GM19023 (cell line): ENCODE measurements around the gene DRD2.

Experiments
- ATAC-seq: cut with Tn5 transposase; IDR thresholded peaks from one replicate; pipeline ENCODE4 v1.9.1; 2021; ENCODE audit warnings: mild to moderate bottlenecking, moderate library complexity; ENCODE audit not compliant: unreplicated experiment

The DRD2 gene

DNA sequence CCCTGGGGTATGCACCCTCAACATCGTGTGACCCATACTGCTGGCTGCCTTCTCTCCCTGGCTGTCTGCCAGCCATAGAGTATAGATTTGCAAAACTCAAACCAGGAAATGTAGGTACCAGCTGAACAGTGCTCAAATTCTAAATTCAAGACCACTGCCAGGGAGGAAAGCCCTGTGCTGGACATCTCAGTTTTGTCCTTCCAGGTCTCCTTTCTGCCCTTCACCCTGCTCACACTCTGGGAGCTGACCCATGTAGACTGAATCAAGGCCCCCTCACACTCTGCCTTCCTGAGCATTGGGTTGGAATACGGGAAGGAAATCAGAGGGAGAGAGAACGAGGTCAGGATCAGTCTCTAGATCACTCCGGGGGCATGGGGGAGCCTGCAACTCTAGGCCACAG is 12.4 kb upstream of the DRD2 start:
- no peak for ATAC-seq

DNA sequence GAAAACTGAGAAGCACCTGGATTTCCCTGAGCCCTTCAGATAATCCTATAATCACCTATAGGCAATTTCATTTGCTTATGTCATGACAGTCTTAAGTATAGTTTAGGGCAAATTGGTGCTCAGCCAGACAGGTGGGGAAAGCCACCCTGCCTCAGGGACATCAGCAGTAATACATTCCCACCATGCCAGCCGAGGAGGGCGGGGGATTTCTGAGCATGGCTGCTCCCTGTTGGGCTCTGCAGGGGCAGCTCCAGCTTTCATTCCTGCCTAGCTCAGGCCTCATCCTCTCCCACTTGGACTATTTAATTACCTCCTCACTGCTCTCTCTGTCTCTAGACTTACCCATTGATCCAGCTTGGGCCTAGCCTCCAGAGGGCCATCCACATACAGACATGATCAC is 9.0 kb upstream of the DRD2 start:
- ATAC-seq = no peak

DNA sequence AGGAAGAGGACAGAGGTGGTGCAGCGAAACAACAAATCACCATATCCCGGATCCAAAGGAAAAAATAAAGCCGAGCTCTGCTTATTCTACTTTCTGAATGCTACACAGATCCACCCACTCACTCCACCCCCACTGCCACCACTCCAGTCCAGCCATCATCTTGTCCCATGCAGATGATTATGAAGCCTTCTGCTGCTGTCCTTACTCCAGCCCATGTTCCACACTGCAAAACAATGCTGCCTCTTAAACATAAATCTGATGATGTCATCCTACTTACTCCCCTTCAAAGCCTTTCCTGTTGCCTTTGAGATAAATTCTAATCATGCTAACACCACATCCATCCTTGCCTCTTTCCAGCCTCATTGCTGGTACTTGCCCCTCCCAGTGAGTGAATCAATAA is 6.5 kb upstream of the DRD2 start:
- no peak for ATAC-seq

DNA sequence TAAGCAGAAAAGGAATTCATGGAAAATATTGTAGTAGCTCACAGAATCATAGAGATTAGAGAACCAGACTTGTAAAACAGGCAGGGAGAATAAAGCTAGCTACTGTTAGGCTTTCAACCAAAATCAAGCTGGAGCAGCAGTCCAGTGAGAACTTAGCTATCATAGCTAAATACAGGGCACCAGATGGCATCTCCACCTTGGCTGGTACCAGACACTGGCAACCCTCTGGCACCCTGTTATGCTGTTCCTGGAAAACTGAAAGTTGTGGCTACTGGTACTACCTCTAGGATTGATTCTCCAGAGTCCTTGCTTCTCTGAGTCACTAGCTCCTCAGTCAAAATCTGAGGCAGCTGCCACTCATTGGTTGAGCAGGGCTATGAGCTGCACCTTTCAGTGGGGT is 6.0 kb upstream of the DRD2 start:
- ATAC-seq = no peak

DNA sequence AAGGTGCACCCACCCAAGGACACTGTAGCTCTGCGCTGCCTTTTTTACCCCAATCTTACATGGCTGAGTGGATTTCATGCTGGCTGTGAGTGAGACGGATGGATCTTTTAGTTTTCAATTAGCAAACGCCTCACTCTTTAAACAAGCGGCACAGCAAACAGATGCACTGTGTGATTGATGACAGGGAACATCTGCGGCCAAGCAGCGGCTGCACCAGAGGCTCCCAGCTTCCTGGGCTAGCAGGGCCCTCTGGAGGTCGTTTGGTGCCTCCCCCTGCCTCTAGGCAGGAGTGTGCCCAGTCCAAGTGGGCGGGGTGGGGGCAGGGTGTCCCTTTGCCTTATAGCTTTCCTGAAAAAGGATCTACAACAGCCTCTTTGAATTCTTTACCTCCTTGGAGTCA is 2.1 kb upstream of the DRD2 start:
- ATAC-seq = no peak

DNA sequence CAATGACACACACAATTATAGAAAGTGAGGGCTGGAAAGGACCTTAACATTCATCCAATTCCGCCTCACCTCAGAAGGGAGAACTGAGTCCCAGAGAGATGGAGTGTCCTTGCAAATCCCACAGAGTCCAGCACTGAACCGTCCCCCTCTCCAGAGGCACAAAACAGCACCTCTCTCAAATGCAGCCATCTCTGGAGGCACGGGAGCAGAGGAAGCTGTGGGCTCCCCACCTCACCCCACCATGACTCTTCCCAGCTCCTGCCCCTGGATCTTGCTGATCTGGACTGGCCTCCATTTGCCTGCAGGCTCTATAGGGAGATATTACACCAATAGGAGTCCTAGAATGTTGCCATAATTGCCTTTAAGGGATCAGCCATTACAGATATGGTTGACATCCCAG is 1.4 kb upstream of the DRD2 start:
- ATAC-seq = no peak

DNA sequence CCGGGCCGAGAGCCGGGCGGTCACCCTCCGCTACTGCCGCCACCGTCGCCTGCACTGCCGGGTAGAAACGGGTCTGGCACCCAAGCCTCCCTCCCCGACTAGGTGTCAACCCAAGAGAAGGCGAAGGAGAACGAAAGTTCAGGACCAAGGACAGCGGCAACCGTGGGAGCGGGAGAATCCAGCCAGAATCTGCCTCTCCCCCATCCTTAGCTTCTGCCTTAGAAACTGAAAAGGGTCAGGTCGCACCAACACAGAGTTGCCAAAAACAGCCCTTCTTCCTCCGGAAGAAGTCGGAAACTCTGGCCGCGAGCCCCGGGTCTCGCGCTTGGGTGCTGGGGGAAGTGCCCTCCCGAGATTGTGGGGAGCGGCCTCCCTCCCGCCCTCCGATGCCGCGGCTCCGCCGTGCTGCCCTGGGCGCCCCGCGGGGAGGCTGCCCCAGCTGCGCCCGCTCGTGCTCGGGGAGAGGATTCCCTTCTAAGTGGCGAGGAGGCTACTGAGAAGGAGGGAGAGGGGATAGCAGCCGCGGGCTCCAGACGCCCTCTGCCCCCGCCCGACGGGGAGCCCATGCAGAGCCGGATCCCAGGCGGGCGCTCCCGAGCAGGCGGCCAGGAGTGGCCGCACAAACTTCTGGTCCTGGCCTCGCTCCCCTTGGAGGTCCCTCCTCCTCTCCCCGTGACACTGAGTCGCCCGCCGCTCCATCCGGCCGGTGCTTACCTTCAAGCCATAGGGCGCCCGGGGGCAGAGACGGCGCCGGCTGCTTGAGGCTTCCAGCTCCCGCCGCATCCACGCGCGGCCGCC is 637 bp downstream of the DRD2 start:
- ATAC-seq = no peak

DNA sequence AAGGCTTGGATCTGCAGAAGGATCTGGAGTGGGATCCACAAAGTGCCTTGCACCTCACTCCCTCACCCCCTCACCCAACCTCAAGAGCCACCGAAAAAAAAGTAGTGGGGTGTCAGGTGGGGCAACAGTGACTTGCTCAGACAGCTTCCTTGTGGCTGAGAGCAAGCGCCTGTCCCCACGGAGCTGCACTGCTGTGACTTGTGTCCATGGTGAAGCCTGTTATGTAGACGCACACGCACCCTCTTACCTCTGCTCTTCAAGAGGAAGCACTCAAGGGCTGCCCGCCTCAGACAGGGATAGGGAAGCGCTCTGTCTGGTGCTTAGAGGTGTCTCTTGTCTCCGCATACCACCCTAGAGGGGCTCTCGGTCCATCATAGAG is 1.2 kb downstream of the DRD2 start:
- ATAC-seq = no peak

DNA sequence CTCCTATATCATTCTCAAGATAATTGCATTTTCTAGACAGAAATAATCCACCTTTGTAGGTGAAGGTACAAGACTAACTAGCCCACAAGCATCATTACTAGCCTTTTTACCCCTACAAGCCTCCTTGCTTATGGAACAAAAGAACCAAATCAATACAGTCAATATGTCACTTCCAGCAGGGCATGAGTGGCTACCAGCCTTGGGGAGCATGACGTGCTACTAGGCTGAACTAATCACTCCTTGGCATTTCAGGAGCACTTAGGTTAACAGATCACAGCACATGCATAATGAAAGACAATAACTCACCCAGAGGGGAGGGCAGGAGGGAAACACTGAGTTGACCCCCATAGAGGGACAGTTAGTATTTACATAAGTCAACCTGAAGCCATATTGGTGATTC is 2.7 kb downstream of the DRD2 start:
- ATAC-seq = no peak

DNA sequence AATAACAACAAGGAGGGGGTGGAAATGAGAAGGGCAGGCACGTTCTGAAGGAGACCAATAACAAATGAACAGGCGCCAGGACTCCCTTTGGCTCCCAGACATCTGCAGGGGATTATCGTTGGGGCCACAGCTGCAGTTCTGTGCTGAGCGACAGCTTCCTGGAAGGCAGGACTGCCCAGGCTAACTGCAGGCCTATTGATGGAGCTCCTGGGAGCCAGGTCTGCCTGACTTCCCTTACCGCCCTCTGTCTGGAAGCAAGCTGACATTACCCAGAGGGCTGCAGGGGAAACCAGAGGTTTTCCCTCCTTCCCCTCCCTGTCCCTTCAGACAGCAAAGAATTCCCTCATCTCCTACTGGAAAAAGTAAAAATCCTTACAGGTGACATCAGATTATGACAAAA is 5.0 kb downstream of the DRD2 start:
- no peak for ATAC-seq

DNA sequence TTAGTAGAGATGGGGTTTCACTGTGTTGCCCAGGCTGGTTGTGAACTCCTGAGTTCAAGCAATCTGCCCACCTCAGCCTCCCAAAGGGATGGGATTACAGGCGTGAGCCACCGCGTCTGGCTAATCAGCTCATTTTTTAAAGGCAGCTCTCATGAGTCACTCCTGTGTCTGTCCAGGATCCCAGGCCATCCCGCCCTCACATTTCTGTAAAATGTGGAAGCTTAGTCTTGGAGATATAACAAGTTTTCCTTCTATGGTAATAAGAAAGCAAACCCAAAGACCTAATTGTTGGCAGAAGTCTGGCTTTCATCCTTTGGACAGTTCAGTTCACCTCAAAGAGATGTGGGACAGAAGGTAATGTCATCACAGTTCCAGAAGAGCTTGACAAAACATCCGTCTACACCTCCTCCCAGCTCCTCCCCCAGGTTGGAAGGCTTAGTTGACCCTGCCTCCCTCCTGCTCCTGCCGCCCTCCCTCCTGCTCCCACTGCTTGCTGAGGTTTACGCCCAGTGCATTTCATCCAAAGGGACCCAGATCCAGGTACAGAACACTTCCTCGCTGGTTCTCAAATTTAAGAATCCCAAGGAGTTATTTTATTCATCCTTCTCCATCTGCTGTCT is 6.4 kb downstream of the DRD2 start:
- ATAC-seq = no peak

DNA sequence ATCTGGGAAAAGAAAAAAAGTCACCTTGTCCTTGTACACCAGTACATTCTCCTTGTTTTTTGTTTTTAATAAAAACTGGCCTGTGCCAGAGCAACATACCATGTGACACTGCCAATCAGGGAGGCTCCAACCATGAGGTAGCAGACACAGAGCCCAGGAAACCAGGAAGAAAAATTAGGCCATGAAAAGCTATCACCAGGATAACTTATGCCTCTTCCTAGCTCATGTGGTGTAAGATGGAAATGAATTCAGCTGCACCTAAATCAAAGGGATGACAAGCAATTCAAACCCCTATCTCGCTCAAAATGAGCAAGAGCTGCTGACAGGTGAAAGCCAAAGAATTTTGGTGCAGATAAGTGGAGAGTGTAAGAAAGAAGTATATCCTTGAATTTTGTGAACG is 7.7 kb downstream of the DRD2 start:
- ATAC-seq = no peak

DNA sequence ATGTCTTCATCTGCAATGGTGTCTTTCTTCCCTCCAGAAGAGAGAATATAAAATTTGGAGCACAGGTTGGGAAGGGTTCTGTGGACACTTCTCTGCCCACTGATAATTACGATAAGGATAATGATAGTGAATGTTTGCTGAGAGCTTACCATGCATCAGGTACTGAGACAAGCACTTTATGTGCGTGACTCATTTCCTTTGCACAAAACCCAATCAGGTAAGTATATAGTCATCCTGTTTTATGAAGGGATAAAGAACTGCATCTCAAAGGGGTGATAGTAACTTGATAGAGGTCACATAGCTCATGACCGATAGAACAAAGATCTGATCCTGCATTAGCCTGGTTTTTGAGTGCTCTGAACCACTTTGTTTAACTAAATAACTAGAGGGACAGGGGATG is 9.4 kb downstream of the DRD2 start:
- no peak for ATAC-seq

DNA sequence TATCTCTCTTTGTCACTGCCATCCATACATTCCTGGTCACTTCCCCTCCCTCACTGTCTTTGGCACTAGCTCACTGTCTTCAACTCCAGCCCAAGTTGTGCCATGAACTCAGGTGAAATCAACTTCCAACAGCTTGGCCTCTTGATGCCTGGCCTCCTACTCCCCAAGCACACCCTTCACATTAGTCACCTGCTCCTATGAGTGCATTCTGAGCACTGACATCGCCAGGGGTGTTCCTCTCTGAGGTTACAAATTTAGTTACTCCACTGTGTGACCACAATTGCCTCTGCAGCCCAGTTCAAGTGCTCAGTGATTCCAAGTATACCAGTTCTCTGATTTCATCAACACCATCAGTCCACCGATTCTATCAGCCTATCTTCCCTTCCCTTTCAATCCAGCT is 10.8 kb downstream of the DRD2 start:
- ATAC-seq = no peak

DNA sequence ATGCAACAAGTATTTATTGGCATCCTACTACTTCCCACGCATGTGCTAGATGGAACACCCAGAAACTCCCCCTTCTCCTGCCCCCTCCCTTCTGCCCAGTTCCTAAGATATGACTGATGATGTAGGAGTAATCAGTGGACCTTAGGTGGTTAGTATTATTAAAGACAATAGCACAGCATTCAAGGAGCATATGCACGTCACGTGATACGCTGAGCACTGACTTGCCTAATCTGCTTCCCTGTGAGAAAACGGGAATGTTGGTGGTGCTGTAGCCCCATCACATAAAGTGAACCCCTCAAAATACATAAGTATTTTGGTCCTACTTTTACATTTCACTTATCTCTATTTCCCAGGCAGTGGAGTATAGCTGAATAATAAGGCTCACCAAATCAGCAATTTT is 12.4 kb downstream of the DRD2 start:
- ATAC-seq = no peak

DNA sequence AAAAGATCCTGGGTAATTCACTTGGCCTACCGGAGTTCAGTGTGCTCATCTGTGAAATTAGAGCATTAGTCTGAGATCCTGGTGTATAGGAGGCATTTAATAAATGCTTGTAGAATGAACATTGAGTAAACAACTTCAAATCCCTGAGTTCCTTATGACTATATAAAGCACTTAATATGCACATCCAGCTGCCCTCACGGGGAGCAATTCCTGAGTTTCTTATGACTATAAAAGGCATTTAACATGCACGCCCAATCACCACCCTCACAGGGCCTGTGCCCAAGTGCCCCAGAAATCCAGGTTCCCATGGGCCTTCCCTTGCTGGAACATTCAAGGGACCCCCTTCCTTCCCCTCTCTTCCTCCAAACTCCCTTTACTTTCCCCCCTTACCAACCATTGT is 13.6 kb downstream of the DRD2 start:
- ATAC-seq = no peak

DNA sequence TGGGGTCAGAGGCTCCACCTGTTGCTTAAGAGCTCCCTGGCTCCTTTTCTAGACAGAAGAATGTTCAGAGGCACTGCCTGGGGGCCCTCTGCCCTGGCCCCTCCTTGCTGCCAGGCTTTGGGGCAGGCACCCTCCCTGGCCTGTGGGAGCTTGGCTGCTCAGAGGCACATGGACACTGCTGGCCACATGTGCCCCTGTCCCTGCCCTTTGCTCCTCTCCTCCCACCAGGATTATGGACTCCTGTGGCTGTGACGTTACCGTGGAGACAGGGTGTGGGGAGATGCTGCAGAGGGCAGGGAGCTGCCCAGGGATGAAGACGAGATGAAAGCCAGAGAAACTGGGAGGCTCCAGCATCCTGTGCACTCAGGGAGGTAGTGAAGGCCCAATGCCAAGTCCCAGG is 14.7 kb downstream of the DRD2 start:
- no peak for ATAC-seq

DNA sequence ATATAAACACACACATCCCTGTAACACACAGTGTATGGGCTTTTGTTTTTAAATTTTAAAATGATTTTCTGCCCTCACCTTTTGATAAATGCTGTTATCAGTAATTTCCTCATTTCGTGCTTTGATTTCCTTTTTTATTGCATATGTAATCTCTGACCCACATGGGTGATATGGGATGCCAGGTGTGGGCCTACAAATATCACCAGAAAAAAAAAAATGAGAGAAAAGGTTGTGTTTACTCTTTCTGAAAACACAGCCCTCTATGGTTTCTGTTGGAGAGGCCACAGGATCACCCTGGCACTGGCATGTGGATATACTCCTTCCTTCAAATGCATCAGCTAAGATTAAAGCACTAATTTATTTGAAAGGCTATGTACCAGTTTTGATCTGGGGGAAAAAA is 17.0 kb downstream of the DRD2 start:
- no peak for ATAC-seq

DNA sequence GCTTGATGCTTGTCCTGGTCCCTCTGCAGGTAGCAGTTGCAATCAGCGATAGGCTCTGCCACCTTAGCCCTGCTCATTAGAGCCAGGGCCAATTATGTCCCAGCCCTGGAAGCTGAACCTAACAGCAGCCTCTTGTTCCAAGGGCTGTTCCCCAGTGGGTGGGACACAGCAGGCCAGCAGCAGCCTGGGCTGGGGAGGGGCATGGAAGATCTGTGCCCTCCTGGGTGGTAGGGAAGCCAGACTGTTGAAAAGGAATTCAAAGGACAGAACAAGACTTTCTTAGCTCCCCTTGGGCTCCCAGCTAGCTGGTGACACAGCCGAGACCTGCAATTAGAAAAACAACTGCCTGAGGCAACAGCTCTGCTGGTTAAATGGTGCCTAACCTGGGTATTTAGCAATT is 17.4 kb downstream of the DRD2 start:
- no peak for ATAC-seq

DNA sequence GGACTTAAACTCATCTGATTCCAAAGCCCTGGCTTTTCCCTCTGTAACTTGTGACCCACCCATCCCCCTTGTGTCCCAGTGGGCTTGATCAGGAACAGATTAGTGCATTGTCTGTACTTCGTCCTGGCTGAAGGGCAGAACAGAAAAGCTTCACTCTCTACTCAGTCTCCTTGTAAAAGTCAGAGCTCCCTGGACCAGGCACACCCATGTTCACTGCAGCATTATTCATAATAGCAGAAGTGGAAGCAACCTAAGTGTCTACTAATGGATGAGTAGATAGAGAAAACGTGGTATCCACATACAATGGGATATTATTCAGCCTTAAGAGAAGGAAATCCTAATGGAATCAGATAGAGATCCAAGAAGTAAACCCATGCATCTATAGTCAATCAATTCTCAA is 20.7 kb downstream of the DRD2 start:
- ATAC-seq = no peak

DNA sequence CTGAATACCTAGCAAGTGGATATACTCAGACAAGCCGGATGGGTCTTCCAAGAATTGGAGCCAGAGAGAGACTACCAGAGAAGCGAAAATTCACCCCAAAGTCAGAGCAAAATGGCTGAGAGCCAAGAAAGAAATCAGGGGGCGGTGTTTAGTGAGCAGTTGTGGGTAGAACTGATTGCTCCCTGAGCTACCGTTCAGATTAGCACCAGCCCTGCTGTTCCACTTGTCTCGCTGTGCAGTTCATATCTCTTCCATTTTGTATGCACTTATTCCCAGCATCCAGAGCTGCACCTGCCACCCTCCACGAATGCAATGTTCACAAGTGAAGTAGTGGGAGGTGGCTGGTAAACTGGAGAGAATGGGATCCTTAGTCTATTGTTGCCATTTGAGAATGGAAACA is 25.5 kb downstream of the DRD2 start:
- ATAC-seq = no peak

DNA sequence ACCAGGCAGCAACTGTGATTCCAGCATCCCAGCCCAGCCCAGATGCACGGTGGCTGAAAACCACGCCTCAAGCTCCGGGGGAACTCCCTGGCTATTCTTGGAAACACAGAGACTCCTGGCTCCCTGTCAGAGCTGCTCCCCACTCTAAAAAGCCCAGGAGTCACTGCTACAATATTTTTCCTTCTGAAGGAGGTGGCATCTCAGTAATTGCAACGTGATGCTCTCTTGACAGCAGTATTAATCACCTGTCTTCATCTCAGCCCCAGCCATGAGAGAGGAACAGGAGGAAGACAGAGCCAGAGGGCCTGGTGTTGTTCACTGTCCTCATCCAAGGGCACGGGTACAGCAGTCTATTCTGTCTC is 26.9 kb downstream of the DRD2 start:
- ATAC-seq = no peak
